H1 (cell line): ENCODE data around the gene SNTG2. TPM values are rescaled to one million over a fixed set of nuclear protein-coding genes. Genes with fewer than 3 reads are reported as not detected.

Source experiments
- CHD7 ChIP-seq: fragments of 300-600 bp; sonication (generic); IDR thresholded peaks from 2 replicates; pipeline ENCODE4 v1.7.1; 2012; ENCODE audit warnings: low read length, moderate library complexity, mild to moderate bottlenecking, inconsistent platforms; ENCODE audit not compliant: insufficient replicate concordance
- E2F6 ChIP-seq: IDR thresholded peaks from 2 replicates; pipeline ENCODE4 v1.6.1; 2012; ENCODE audit warnings: inconsistent platforms
- EZH2 ChIP-seq: fragments of 200-600 bp; sonication (generic); IDR thresholded peaks from 2 replicates; pipeline ENCODE4 v1.7.1; 2012; ENCODE audit warnings: low read depth, mild to moderate bottlenecking, moderate library complexity, low read length, inconsistent platforms; ENCODE audit not compliant: severe bottlenecking
- KDM4A ChIP-seq: IDR thresholded peaks from one replicate; pipeline ENCODE4 v1.7.1; 2012; ENCODE audit warnings: low read depth, mild to moderate bottlenecking, moderate library complexity, low read length, inconsistent platforms; ENCODE audit not compliant: severe bottlenecking
- KDM5A ChIP-seq: fragments of 200-600 bp; IDR thresholded peaks from 2 replicates; pipeline ENCODE4 v1.7.1; 2012; ENCODE audit warnings: mild to moderate bottlenecking, low read length, inconsistent platforms, mixed read lengths
- SIN3A ChIP-seq, 2 experiments: IDR thresholded peaks in 1 of 2; conservative IDR thresholded peaks in 1 of 2; 2 replicates each; pipeline ENCODE4 v1.6.1; 2011 to 2012; ENCODE audit warnings: low read length in 2 of 2, improper control_type of control experiment in 1 of 2, low read depth in 1 of 2, mild to moderate bottlenecking in 1 of 2
- SP4 ChIP-seq: IDR thresholded peaks from 2 replicates; pipeline ENCODE4 v1.6.1; 2012; ENCODE audit warnings: low read length, inconsistent platforms
- TAF1 ChIP-seq: IDR thresholded peaks from 2 replicates; pipeline ENCODE4 v1.6.1; 2011; ENCODE audit warnings: mild to moderate bottlenecking, low read depth, low read length
- TAF7 ChIP-seq: optimal IDR thresholded peaks from 2 replicates; pipeline ENCODE3; 2011; ENCODE audit warnings: low read depth, mild to moderate bottlenecking, inconsistent platforms, low read length, moderate library complexity, borderline replicate concordance
- TEAD4 ChIP-seq: IDR thresholded peaks from 2 replicates; pipeline ENCODE4 v1.6.1; 2012; ENCODE audit warnings: low read depth, low read length, inconsistent platforms, mixed read lengths
- polyA plus RNA-seq, 7 experiments: library from polyadenylated mRNA; depleted of rRNA in 3 of 7; stranded (reverse) in 5 of 7; unstranded in 2 of 7; fragments of >200 nt in 5 of 7; fragments of 200-250 nt in 2 of 7; gene quantifications; 1 replicate in 5 of 7; 2 replicates in 1 of 7; 4 replicates in 1 of 7; pipeline versions ENCODE4 v1.2.1 to v1.2.3, GENCODE V29; 2011 to 2013; ENCODE audit warnings: missing spikeins in 2 of 7, mixed read lengths in 2 of 7
- total RNA-seq: library from RNA; stranded (reverse); fragmentation: NEBNext Ultra II Directional; extraction: Animal tissue kit (Norgen Biotek cat#: 25700); gene quantifications from 2 replicates; pipeline ENCODE4 v1.2.1, GENCODE V29; 2021

The SNTG2 gene
- total and polyA plus RNA-seq, 2 of the 8 experiments (the other 6 are each of a cell fraction or from before 2014, with no cell fraction given): 6.6 to 18.1 TPM

GRCh38 chr2:1405967-1406366 lies 455.3 kb downstream of the SNTG2 start (continued):
- TF ChIP-seq CHD7 (no peak), KDM5A (no peak), TEAD4 (no peak), TAF7 (no peak), KDM4A (no peak), SIN3A (conservative IDR thresholded peaks at IDR 0.05 in 1 of 2, IDR thresholded peaks at IDR 0.05 in 1 of 2; ENCODE audit: low read depth in 1 of 2, low read length in 2 of 2) (no peak), SP4 (no peak), E2F6 (no peak), EZH2 (no peak), TAF1 (no peak)
- TF ChIP-seq, all 59 proteins: peak for 0
